HEK293 (cell line): ENCODE data around the gene KCNJ15.

Experiments used
- CTCF ChIP-seq: fragments of 450-650 bp; formaldehyde crosslinking; IDR thresholded peaks from 2 replicates; pipeline ENCODE4 v1.5.1; 2016; ENCODE audit warnings: missing biosample characterization, missing genetic modification characterization
- PRDM1 ChIP-seq: fragments of 450-650 bp; formaldehyde crosslinking; IDR thresholded peaks from 2 replicates; pipeline ENCODE4; 2016; ENCODE audit warnings: missing biosample characterization, missing genetic modification characterization
- YY1 ChIP-seq: fragments of 450-650 bp; formaldehyde crosslinking; IDR thresholded peaks from 2 replicates; pipeline ENCODE4 v1.5.1; 2018; ENCODE audit warnings: missing biosample characterization, missing genetic modification characterization
- ZNF26 ChIP-seq: fragments of 450-650 bp; formaldehyde crosslinking; IDR thresholded peaks from 2 replicates; pipeline ENCODE4 v1.5.1; 2016; ENCODE audit warnings: missing biosample characterization, missing genetic modification characterization
- ZNF311 ChIP-seq: fragments of 450-650 bp; formaldehyde crosslinking; IDR thresholded peaks from 2 replicates; pipeline ENCODE4 v1.5.1; 2017; ENCODE audit warnings: missing biosample characterization, missing genetic modification characterization, borderline replicate concordance
- ZNF423 ChIP-seq: fragments of 450-650 bp; formaldehyde crosslinking; IDR thresholded peaks from 2 replicates; pipeline ENCODE4 v1.5.1; 2016; ENCODE audit warnings: missing biosample characterization, missing genetic modification characterization
- ZNF654 ChIP-seq: fragments of 450-650 bp; formaldehyde crosslinking; IDR thresholded peaks from 2 replicates; pipeline ENCODE4 v1.5.1; 2016; ENCODE audit warnings: low read depth, missing biosample characterization, missing genetic modification characterization
- ZNF707 ChIP-seq: fragments of 450-650 bp; formaldehyde crosslinking; IDR thresholded peaks from 2 replicates; pipeline ENCODE4 v1.5.1; 2016; ENCODE audit warnings: missing biosample characterization, missing genetic modification characterization
- ZNF776 ChIP-seq: fragments of 450-650 bp; formaldehyde crosslinking; IDR thresholded peaks from 2 replicates; pipeline ENCODE4 v1.5.0; 2017; ENCODE audit warnings: missing biosample characterization, missing genetic modification characterization, borderline replicate concordance
- ZSCAN23 ChIP-seq: fragments of 450-650 bp; formaldehyde crosslinking; IDR thresholded peaks from 2 replicates; pipeline ENCODE4 v1.5.1; 2016; ENCODE audit warnings: missing biosample characterization, missing genetic modification characterization

GRCh38 chr21:38355992-38356781 is 99.4 kb downstream of the KCNJ15 start:
- TF ChIP-seq CTCF (tag by site-specific recombination) (peak; percentile 96), YY1 (tag by site-specific recombination) (no peak), ZNF423 (tag by site-specific recombination) (no peak), ZNF26 (tag by site-specific recombination) (no peak), ZNF311 (tag by site-specific recombination) (no peak), ZNF654 (tag by site-specific recombination) (peak; percentile 97), ZSCAN23 (tag by site-specific recombination) (no peak), ZNF776 (0 out of 2 replicates have a peak, but pooled peaks have one; percentile 42), ZNF707 (tag by site-specific recombination) (no peak), PRDM1 (tag by site-specific recombination) (no peak)
